ENCODE results near the gene YLPM1. TPM values are rescaled to one million over a fixed set of nuclear protein-coding genes. Genes with fewer than 3 reads are reported as not detected.

Gene YLPM1
- total and polyA plus RNA-seq, 10 of the 15 experiments (the other 5 are each of a cell fraction or from before 2014, with no cell fraction given): 11.1 to 48.2 (median 18.0) TPM

GRCh38 chr14:74864198-74864597 lies 101.1 kb downstream of the YLPM1 start:
- Histone ChIP-seq H3K27ac (ENCODE audit: control insufficient read depth, insufficient read depth) (no peak overlapping the region), H2AFZ (ENCODE audit: control insufficient read depth, low read depth, low read length) (no peak overlapping the region), H3K27me3 (replicated peaks in 1 of 2; ENCODE audit: control insufficient read depth in 2 of 2, insufficient read depth in 2 of 2, low read length in 1 of 2) (no peaks in the 10 kb centered on the region), H3K9me3 (replicated peaks; ENCODE audit: control insufficient read depth, insufficient read depth, low read length) (no peaks in the 10 kb centered on the region), H3K9ac (ENCODE audit: control insufficient read depth, insufficient read depth, low read length) (no peak overlapping the region), H3K79me2 (ENCODE audit: control insufficient read depth, insufficient read depth, low read length) (no peaks in the 10 kb centered on the region), H4K20me1 (ENCODE audit: control insufficient read depth, insufficient read depth) (no peaks in the 10 kb centered on the region), H3K4me2 (ENCODE audit: control insufficient read depth, insufficient read depth) (no peak overlapping the region), H3K36me3 (ENCODE audit: control insufficient read depth in 2 of 2, insufficient read depth in 2 of 2, low read length in 1 of 2) (no peaks in the 10 kb centered on the region), H3K4me3 (no peak overlapping the region), H3K4me1 (ENCODE audit: control insufficient read depth, insufficient read depth, low read length) (no peaks in the 10 kb centered on the region)
- RAD21 ChIA-PET (ENCODE audit: unreplicated experiment): interaction anchor here (8.8 kb wide), 1 partner anchor 42 kb away, joined by 114 read pairs; no protein-coding TSS in a partner anchor
- no TSS peak for BruUV-seq (replicated peaks)
- POLR2A ChIA-PET: interaction anchor here (0.5 to 0.6 kb wide), 2 partner anchors 14 to 15 kb away, joined by 4 to 10 read pairs; no protein-coding TSS in a partner anchor
- no peak for ATAC-seq
- SMC1A ChIA-PET (ENCODE audit: uncharacterized antibody, unreplicated experiment): interaction anchor here (0.6 to 11.1 kb wide), 4 partner anchors 29 to 260 kb away, joined by 3 to 165 read pairs (median 7); no protein-coding TSS in a partner anchor
- WGBS (ENCODE audit: insufficient coverage, insufficient replicate concordance, low lambda C conversion rate, missing lambda C conversion rate): 80% methylated on average over 9 of the region's 9 CpGs
- in situ Hi-C loops (cut with MboI) (no loop called here), intact Hi-C loops (cut with micrococcal nuclease; ENCODE audit: unreplicated experiment) (loop anchor here (10.0 kb wide), 1 partner anchor 431 kb away; no protein-coding TSS in a partner anchor)
- TF ChIP-seq SMAD1 (IDR thresholded peaks at IDR 0.05; ENCODE audit: low read depth, partially characterized antibody) (no peak), DPF2 (IDR thresholded peaks at IDR 0.05) (no peak), SIX5 (IDR thresholded peaks at IDR 0.05; ENCODE audit: low read depth, low read length, severe bottlenecking) (no peak), ZBED1 (IDR thresholded peaks at IDR 0.05; ENCODE audit: borderline replicate concordance) (no peak), SRF (IDR thresholded peaks at IDR 0.05; ENCODE audit: low read depth in 2 of 2, low read length in 2 of 2) (no peak), E4F1 (IDR thresholded peaks at IDR 0.05; ENCODE audit: borderline replicate concordance, partially characterized antibody) (no peak), ESRRA (IDR thresholded peaks at IDR 0.05; ENCODE audit: low read length) (no peak), ATF7 (IDR thresholded peaks at IDR 0.05; ENCODE audit: low read depth) (no peak), RELB (IDR thresholded peaks at IDR 0.05; ENCODE audit: low read depth) (no peak), E2F4 (IDR thresholded peaks at IDR 0.05; ENCODE audit: low read depth, low read length) (no peak), ZSCAN29 (IDR thresholded peaks at IDR 0.05) (no peak), MYC (IDR thresholded peaks at IDR 0.05; ENCODE audit: insufficient read depth, insufficient read length, insufficient replicate concordance, low read length, severe bottlenecking) (no peak), KDM1A (IDR thresholded peaks at IDR 0.05; ENCODE audit: borderline replicate concordance) (no peak), HSF1 (IDR thresholded peaks at IDR 0.05; ENCODE audit: low read depth, low read length) (no peak), TCF3 (IDR thresholded peaks at IDR 0.05; ENCODE audit: borderline replicate concordance, insufficient read depth, low read depth, low read length) (no peak)
- no peak for FAIRE-seq
- CTCF ChIA-PET: interaction anchor here (1.8 to 13.8 kb wide), 4 partner anchors 13 to 255 kb away, joined by 7 to 552 read pairs (median 207); partner anchors contain the start of genes DLST and PROX2
- no peak for DNase-seq (ENCODE audit: low read depth, low spot score)
